H9 (cell line): Measurements from ENCODE around the gene CYP2C19. TPM values are rescaled to one million over a fixed set of nuclear protein-coding genes. Genes with fewer than 3 reads are reported as not detected.

Experiments used
- DNase-seq: peaks from one replicate; pipeline ENCODE4 v3.0.0-alpha.2; 2017
- H2AFZ ChIP-seq: one replicate; pipeline ENCODE4 v1.6.1; 2013; ENCODE audit warnings: mild to moderate bottlenecking, low read length, control low read depth, moderate library complexity
- H2AK5ac ChIP-seq: 2 replicates; pipeline ENCODE4 v1.6.1; 2013; ENCODE audit warnings: low read length, control low read depth, mixed read lengths; ENCODE audit not compliant: insufficient read length
- H2BK120ac ChIP-seq: one replicate; pipeline ENCODE4 v1.6.1; 2013; ENCODE audit warnings: low read depth, mild to moderate bottlenecking, low read length, control low read depth, inconsistent platforms; ENCODE audit not compliant: poor library complexity, severe bottlenecking
- H2BK12ac ChIP-seq: 2 replicates; pipeline ENCODE4 v1.6.1; 2013; ENCODE audit warnings: low read length, control low read depth, mixed read lengths, low read depth; ENCODE audit not compliant: insufficient read length
- H2BK15ac ChIP-seq: 2 replicates; pipeline ENCODE4 v1.6.1; 2013; ENCODE audit warnings: low read depth, low read length, control low read depth
- H2BK20ac ChIP-seq: one replicate; pipeline ENCODE4 v1.6.1; 2013; ENCODE audit warnings: low read depth, mild to moderate bottlenecking, low read length, control low read depth, inconsistent platforms; ENCODE audit not compliant: poor library complexity, severe bottlenecking
- H2BK5ac ChIP-seq: 2 replicates; pipeline ENCODE4 v1.6.1; 2013; ENCODE audit warnings: low read length, control low read depth, mixed read lengths; ENCODE audit not compliant: insufficient read length
- H3K14ac ChIP-seq: 2 replicates; pipeline ENCODE4 v1.6.1; 2013; ENCODE audit warnings: low read length, control low read depth; ENCODE audit not compliant: insufficient read depth
- H3K18ac ChIP-seq: 2 replicates; pipeline ENCODE4 v1.6.1; 2013; ENCODE audit warnings: low read depth, mild to moderate bottlenecking, mixed read lengths, low read length, control low read depth; ENCODE audit not compliant: insufficient read length
- H3K23ac ChIP-seq: 2 replicates; pipeline ENCODE4 v1.6.1; 2013; ENCODE audit warnings: low read length, control low read depth, mixed read lengths, low read depth; ENCODE audit not compliant: insufficient read length
- H3K23me2 ChIP-seq: 2 replicates; pipeline ENCODE4 v1.6.1; 2013; ENCODE audit warnings: low read depth, mild to moderate bottlenecking, mixed read lengths, low read length, control low read depth; ENCODE audit not compliant: insufficient read length, poor library complexity, severe bottlenecking
- H3K27ac ChIP-seq: 2 replicates; pipeline ENCODE4 v1.5.1; 2013; ENCODE audit warnings: low read length, control low read depth, mixed read lengths, low read depth; ENCODE audit not compliant: insufficient read length
- H3K27me3 ChIP-seq: 2 replicates; pipeline ENCODE4 v1.6.1; 2013; ENCODE audit warnings: low read length, control low read depth, inconsistent platforms; ENCODE audit not compliant: insufficient read depth
- H3K4ac ChIP-seq: 2 replicates; pipeline ENCODE4 v1.6.1; 2013; ENCODE audit warnings: low read depth, mild to moderate bottlenecking, control low read depth, inconsistent platforms, low read length, moderate library complexity
- H3K4me1 ChIP-seq: 2 replicates; pipeline ENCODE4 v1.6.1; 2013; ENCODE audit warnings: low read length, control low read depth, inconsistent platforms; ENCODE audit not compliant: insufficient read depth
- H3K4me2 ChIP-seq: 2 replicates; pipeline ENCODE4 v1.6.1; 2013; ENCODE audit warnings: low read length, control low read depth, mixed read lengths; ENCODE audit not compliant: insufficient read length, insufficient read depth
- H3K56ac ChIP-seq: 2 replicates; pipeline ENCODE4 v1.6.1; 2013; ENCODE audit warnings: low read depth, mild to moderate bottlenecking, mixed read lengths, low read length, control low read depth; ENCODE audit not compliant: insufficient read length
- H3K79me1 ChIP-seq: 2 replicates; pipeline ENCODE4 v1.6.1; 2013; ENCODE audit warnings: low read depth, mild to moderate bottlenecking, moderate library complexity, low read length, control low read depth, inconsistent platforms; ENCODE audit not compliant: insufficient read depth, poor library complexity, severe bottlenecking
- H3K79me2 ChIP-seq: 2 replicates; pipeline ENCODE4 v1.6.1; 2013; ENCODE audit warnings: low read length, control low read depth, inconsistent platforms; ENCODE audit not compliant: insufficient read depth
- H3K9ac ChIP-seq: 2 replicates; pipeline ENCODE4 v1.6.1; 2013; ENCODE audit warnings: low read length, control low read depth, mixed read lengths; ENCODE audit not compliant: insufficient read length; ENCODE audit errors: extremely low read depth
- H3K9me3 ChIP-seq: one replicate; pipeline ENCODE4 v1.6.1; 2013; ENCODE audit warnings: low read depth, low read length, inconsistent platforms; ENCODE audit not compliant: control insufficient read depth
- H3T11ph ChIP-seq: one replicate; pipeline ENCODE4 v1.6.1; 2013; ENCODE audit warnings: mild to moderate bottlenecking, low read length, control low read depth, inconsistent platforms
- H4K20me1 ChIP-seq: one replicate; pipeline ENCODE4 v1.6.1; 2013; ENCODE audit not compliant: control insufficient read depth, insufficient read length, insufficient read depth
- H4K5ac ChIP-seq: 2 replicates; pipeline ENCODE4 v1.6.1; 2013; ENCODE audit warnings: low read depth, mild to moderate bottlenecking, mixed read lengths, low read length, control low read depth; ENCODE audit not compliant: insufficient read length
- H4K8ac ChIP-seq: replicated peaks from 2 replicates; pipeline ENCODE4 v1.6.1; 2013; ENCODE audit warnings: low read length, control low read depth, mixed read lengths, low read depth; ENCODE audit not compliant: insufficient read length
- H4K91ac ChIP-seq: 2 replicates; pipeline ENCODE4 v1.6.1; 2013; ENCODE audit warnings: low read depth, mild to moderate bottlenecking, moderate library complexity, mixed read lengths, low read length, control low read depth; ENCODE audit not compliant: insufficient read length
- H3K27ac Mint-ChIP-seq, 3 experiments: 2 replicates in 2 of 3; 3 replicates in 1 of 3; pipeline ENCODE4 v1.8.0; 2020 to 2021; ENCODE audit warnings: mixed read lengths in 3 of 3, mild to moderate bottlenecking in 1 of 3, moderate library complexity in 1 of 3
- H3K27me3 Mint-ChIP-seq: 2 replicates; pipeline ENCODE4 v1.8.0; 2021; ENCODE audit warnings: low read depth, mild to moderate bottlenecking, moderate library complexity, mixed read lengths
- H3K36me3 Mint-ChIP-seq, 3 experiments: 2 replicates in 2 of 3; 3 replicates in 1 of 3; pipeline ENCODE4 v1.8.0; 2020 to 2021; ENCODE audit warnings: low read depth in 3 of 3, mixed read lengths in 3 of 3; ENCODE audit not compliant: insufficient read depth in 1 of 3
- H3K4me1 Mint-ChIP-seq, 2 experiments: 2 replicates each; pipeline ENCODE4 v1.8.0; 2020; ENCODE audit warnings: mixed read lengths in 2 of 2
- H3K4me3 Mint-ChIP-seq, 2 experiments: 2 replicates in 1 of 2; 3 replicates in 1 of 2; pipeline ENCODE4 v1.8.0; 2020 to 2021; ENCODE audit warnings: mild to moderate bottlenecking in 2 of 2, mixed read lengths in 2 of 2, moderate library complexity in 1 of 2
- H3K9me3 Mint-ChIP-seq, 2 experiments: 2 replicates in 1 of 2; 3 replicates in 1 of 2; pipeline ENCODE4 v1.8.0; 2020; ENCODE audit warnings: mild to moderate bottlenecking in 2 of 2, mixed read lengths in 2 of 2, moderate library complexity in 1 of 2
- CTCF ChIP-seq: fragments of 200-600 bp; sonication (generic); conservative IDR thresholded peaks from 3 replicates; pipeline ENCODE4 v1.8.0; 2021; ENCODE audit warnings: antibody characterized with exemption, mild to moderate bottlenecking
- WGBS: extraction: QIAGEN DNeasy Blood & Tissue Kit; methylation state at CpG from one replicate; pipeline ENCODE4 v1.1.7; 2013; ENCODE audit warnings: missing lambda C conversion rate, low lambda C conversion rate, mixed read lengths; ENCODE audit not compliant: insufficient read length; ENCODE audit errors: extremely low coverage; 5-methylcytosine and 5-hydroxymethylcytosine counted together
- total RNA-seq: library from RNA; stranded (reverse); gene quantifications from 2 replicates; pipeline ENCODE4 v1.2.1, GENCODE V29; 2021

The CYP2C19 gene
- total RNA-seq, 1 experiment from 2014 or later = not detected

- Histone ChIP-seq H3K23me2 (no peaks in the 10 kb centered on the region), H3K23ac (no peak overlapping the region), H3K79me1 (no peaks in the 10 kb centered on the region), H2BK5ac (no peak overlapping the region), H3T11ph (no peak overlapping the region), H3K4me2 (no peak overlapping the region), H3K4me1 (no peaks in the 10 kb centered on the region), H3K27me3 (no peaks in the 10 kb centered on the region), H3K14ac (no peak overlapping the region), H2AK5ac (no peak overlapping the region), H2AFZ (no peak overlapping the region), H2BK20ac (no peak overlapping the region), H3K9me3 (no peaks in the 10 kb centered on the region), H4K91ac (no peak overlapping the region), H4K8ac (no peak overlapping the region), H3K9ac (no peak overlapping the region), H2BK120ac (no peak overlapping the region), H4K20me1 (no peaks in the 10 kb centered on the region), H4K5ac (no peak overlapping the region), H3K56ac (no peak overlapping the region), H3K18ac (no peak overlapping the region), H2BK15ac (no peak overlapping the region), H2BK12ac (no peak overlapping the region), H3K27ac (no peak overlapping the region), H3K4ac (no peak overlapping the region), H3K79me2 (no peaks in the 10 kb centered on the region; the same call in 1 of the 2 replicates)
- TF ChIP-seq CTCF = no peak
- Mint-ChIP-seq H3K4me3 (no peak overlapping the region), H3K4me1 (no peaks in the 10 kb centered on the region), H3K27ac (no peak overlapping the region), H3K27me3 (peaks cover 2% of the 10 kb centered on the region), H3K36me3 (no peaks in the 10 kb centered on the region), H3K9me3 (peaks cover 0 to 3% of the 10 kb centered on the region in 2 experiments; a peak in 1 of 5 replicates)
- no CpG with 5 or more reads among the region's 1 CpG for WGBS
- no peak for DNase-seq
Observed at GRCh38 chr10:94850766-94851165, 88.3 kb downstream of the CYP2C19 start.
